ENCODE measurements around the gene EEIG2.

The EEIG2 gene

DNA sequence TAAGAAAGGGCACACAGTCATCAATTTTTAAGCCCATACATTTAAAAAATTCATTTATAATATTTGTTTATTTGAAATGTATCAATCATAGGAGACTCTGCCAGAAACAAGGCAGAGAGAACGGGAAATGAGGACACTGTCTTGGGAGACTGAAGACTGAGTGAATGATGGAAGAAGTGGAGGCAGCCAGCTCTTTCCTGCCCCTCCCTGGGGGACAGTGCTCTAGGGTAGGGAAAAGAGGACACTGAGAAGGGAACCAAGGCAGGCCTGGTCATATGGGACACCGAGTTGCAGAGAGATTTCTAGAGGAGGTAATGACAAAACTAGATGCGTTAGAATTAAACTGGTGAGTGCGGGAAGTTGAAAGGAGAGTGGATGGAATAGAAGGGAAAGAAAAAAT, 31.6 kb downstream of the EEIG2 start:
- no peak for FAIRE-seq
- TF ChIP-seq POLR2AphosphoS5 (IDR thresholded peaks at IDR 0.05; ENCODE audit: low read depth, low read length) (no peak), POLR2A (IDR thresholded peaks at IDR 0.05; ENCODE audit: low read depth, low read length) (no peak), TAF1 (IDR thresholded peaks at IDR 0.05; ENCODE audit: borderline replicate concordance, low read depth, low read length) (no peak)
- no peak for DNase-seq (ENCODE audit: insufficient read length)

DNA sequence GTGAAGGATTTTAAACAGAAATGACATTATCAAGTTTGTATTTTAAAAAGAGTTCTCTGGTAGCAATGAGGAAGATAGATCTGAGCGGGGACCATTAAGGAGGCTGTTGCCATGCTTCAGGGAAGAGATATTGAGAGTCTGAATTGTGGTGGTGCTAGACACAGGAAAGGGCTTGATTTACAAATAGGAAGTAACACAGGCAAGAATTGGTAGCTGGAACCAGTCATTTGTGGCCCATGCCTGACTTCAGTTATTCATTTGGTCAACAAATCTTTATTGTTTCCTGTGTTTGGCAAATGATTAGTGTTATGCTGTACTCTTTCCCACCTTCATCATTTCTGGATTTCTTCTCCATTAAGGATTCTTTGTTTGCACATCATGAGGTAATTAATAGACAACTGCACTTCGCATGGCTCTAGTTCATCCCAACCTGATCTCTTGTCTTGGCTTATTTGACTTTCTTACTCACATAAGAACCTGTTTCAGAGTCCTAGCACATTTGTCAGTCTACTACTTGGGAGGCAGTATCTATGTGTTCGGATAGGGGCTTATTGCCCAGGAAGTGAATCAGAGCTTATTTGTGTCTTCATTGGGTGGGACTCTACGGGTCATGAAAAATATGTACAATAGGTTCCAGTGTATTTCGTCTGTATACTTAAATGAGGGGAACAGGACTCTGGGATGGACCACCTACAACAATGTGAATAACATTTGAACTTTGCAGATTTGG, 32.3 kb downstream of the EEIG2 start:
- DNase-seq (ENCODE audit: insufficient read length) (no peak), FAIRE-seq (no peak)
- no peak for TF ChIP-seq TAF1 (IDR thresholded peaks at IDR 0.05; ENCODE audit: borderline replicate concordance, low read depth, low read length)
- no peak for TF ChIP-seq POLR2AphosphoS5 (IDR thresholded peaks at IDR 0.05; ENCODE audit: low read depth, low read length)
- TF ChIP-seq POLR2A (IDR thresholded peaks at IDR 0.05; ENCODE audit: low read depth, low read length) = no peak

DNA sequence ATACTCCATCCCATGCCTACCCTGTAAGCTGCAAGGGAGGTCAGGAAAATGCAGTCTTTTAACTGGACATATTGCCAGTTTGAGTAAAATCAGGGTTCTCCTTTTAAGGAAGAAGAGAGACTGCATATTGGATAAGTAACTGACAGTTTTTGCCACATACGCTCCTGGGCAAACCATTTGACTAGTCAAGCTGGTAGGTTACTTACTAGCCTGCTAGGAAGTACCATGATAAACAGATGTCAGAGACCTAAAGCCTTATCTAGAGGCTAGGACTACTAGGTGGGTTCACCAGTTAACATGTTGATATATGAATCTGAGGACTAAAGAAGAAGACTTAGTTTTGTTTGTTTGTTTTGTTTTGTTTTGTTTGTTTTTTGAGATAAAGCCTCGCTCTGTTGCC, 33.5 kb downstream of the EEIG2 start:
- FAIRE-seq = no peak
- no peak for DNase-seq (ENCODE audit: insufficient read length)
- no peak for TF ChIP-seq POLR2AphosphoS5 (IDR thresholded peaks at IDR 0.05; ENCODE audit: low read depth, low read length)
- TF ChIP-seq POLR2A (IDR thresholded peaks at IDR 0.05; ENCODE audit: low read depth, low read length) = no peak
- no peak for TF ChIP-seq TAF1 (IDR thresholded peaks at IDR 0.05; ENCODE audit: borderline replicate concordance, low read depth, low read length)

DNA sequence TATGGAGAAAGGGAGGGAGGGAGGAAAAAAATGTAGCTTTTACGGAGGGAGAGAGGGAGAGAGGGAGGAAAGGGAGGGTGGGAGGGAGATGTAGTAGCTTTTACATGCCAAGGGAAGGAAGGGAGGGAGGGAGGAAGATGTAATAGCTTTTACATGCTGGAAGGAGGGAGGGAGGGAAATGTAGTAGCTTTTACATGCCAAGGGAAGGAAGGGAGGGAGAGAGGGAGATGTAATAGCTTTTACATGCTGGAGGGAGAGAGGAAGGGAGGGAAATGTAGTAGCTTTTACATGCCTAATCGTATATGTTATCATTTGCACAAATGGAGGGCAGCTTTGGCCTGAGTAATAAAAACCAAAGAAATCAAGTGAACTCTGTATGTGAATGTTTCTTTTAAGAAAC, 35.6 kb downstream of the EEIG2 start:
- FAIRE-seq (no peak), DNase-seq (ENCODE audit: insufficient read length) (no peak)
- no peak for TF ChIP-seq POLR2A (IDR thresholded peaks at IDR 0.05; ENCODE audit: low read depth, low read length)

DNA sequence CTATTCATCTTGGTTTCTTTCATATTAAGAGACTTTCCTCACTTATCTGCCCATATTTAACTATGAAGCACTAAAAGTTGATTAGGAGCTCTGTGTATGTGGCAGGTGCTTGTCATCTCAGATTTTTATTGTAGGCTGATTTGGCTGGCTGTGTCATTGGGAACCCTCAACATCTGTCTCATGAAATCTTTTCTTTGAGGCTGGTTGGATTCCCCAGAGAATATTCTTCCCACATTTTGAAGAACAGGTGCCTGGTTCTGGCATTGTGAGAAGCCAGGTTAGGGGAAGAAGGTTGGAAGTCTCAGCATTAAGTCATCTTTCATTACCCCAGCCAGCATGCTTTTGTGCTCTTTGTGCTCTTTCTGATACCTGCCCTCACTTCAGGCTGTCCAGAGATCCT, 37.1 kb downstream of the EEIG2 start:
- FAIRE-seq = no peak
- TF ChIP-seq POLR2A (IDR thresholded peaks at IDR 0.05; ENCODE audit: low read depth, low read length) (no peak), POLR2AphosphoS5 (IDR thresholded peaks at IDR 0.05; ENCODE audit: low read depth, low read length) (no peak), TAF1 (IDR thresholded peaks at IDR 0.05; ENCODE audit: borderline replicate concordance, low read depth, low read length) (no peak)
- DNase-seq (ENCODE audit: insufficient read length) = no peak

DNA sequence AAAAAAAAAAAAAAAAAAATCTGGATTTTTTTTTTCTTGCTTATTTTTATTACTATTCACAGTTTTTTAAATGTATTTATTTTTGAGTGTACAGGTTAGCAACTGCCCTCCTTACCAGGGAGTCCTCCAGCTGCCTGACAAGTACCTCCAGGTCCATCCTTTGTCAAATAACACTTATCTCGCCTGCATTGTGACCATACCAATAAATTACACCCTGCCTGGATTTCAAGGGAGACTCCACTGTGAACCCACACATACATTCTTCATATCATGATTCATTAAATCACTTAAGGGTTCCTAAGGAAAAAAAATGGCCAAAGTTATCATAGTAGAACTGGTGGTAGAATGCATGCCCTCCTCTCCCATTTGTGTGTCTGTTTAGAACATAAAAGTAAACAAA, 38.4 kb downstream of the EEIG2 start:
- FAIRE-seq = no peak
- no peak for DNase-seq (ENCODE audit: insufficient read length)
- TF ChIP-seq POLR2A (IDR thresholded peaks at IDR 0.05; ENCODE audit: low read depth, low read length) (no peak), POLR2AphosphoS5 (IDR thresholded peaks at IDR 0.05; ENCODE audit: low read depth, low read length) (no peak), TAF1 (IDR thresholded peaks at IDR 0.05; ENCODE audit: borderline replicate concordance, low read depth, low read length) (no peak)

DNA sequence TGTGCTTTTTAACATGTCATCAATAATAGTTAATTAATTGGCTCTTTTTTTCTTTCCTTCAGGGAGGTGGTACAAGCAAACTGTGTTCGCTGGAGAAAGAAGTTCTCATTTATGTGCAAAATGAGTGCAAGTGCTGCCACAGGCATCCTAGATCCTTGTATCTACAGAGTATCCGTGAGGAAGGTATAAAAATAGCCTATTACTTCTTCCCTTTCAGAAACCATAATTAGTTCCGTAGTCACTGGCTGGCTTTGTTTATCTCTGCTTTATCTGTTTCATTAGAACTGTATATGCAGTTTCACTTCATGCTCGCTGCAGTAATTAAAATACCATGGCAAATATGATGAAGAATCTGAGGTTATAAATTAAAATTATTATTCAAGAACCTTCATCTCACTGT, 40.6 kb downstream of the EEIG2 start:
- FAIRE-seq (no peak), DNase-seq (ENCODE audit: insufficient read length) (no peak)
- TF ChIP-seq POLR2AphosphoS5 (IDR thresholded peaks at IDR 0.05; ENCODE audit: low read depth, low read length) (no peak), TAF1 (IDR thresholded peaks at IDR 0.05; ENCODE audit: borderline replicate concordance, low read depth, low read length) (no peak), POLR2A (IDR thresholded peaks at IDR 0.05; ENCODE audit: low read depth, low read length) (no peak)

DNA sequence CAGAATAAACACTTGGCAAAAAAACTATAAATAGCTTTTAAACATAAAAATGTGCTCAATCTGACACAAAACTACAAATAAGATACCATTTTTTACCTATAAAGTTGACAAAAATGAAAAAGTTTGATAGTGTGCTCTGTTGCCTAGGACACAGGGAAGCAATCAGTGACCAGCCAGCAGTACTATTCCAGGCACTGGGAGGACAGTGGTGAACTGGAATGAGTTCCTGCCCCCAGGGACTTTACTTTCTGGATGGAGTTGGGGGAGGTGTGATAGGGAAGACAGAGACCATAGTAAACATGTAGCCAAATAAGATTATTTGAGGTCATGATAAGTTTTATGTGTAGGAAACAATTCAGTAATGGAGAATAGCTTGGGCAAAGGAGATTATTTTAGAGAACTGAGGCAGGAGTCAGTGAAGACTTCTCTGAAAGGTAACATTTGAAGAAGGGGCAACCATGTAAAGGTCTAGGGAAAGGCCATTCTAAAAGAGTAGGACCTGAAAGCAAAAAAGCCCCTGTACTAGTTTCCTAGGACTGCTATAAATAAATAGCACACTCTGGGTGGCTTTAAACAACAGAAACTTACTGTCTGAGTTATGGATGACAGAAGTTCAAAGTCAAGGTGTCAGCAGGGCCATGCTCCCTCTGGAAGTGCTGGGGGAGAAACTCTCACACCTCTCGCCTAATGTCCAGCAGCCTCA, 42.0 kb downstream of the EEIG2 start:
- FAIRE-seq = no peak
- no peak for DNase-seq (ENCODE audit: insufficient read length)
- TF ChIP-seq POLR2A (IDR thresholded peaks at IDR 0.05; ENCODE audit: low read depth, low read length) = no peak
- TF ChIP-seq TAF1 (IDR thresholded peaks at IDR 0.05; ENCODE audit: borderline replicate concordance, low read depth, low read length) = no peak
- no peak for TF ChIP-seq POLR2AphosphoS5 (IDR thresholded peaks at IDR 0.05; ENCODE audit: low read depth, low read length)

DNA sequence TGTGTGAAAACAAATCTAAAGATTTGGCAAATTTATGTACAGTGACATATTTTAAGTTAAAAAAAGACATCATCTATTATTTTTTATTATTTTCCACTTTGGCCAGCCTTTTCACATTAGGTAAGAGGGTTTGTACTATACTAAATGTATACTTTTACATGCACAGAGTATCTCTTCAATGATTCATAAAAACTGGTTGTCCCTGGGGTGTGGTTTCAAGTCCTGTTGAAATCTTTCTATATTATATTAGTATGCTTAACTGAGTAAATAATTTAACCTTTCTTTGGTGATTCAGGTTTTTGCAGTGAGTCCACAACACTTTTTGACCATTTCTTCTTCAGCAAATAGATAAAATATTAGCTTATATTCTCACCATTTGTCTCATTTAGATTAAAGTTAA, 45.7 kb downstream of the EEIG2 start:
- DNase-seq (ENCODE audit: insufficient read length) (no peak), FAIRE-seq (no peak)
- no peak for TF ChIP-seq TAF1 (IDR thresholded peaks at IDR 0.05; ENCODE audit: borderline replicate concordance, low read depth, low read length)
- no peak for TF ChIP-seq POLR2AphosphoS5 (IDR thresholded peaks at IDR 0.05; ENCODE audit: low read depth, low read length)
- TF ChIP-seq POLR2A (IDR thresholded peaks at IDR 0.05; ENCODE audit: low read depth, low read length) = no peak

DNA sequence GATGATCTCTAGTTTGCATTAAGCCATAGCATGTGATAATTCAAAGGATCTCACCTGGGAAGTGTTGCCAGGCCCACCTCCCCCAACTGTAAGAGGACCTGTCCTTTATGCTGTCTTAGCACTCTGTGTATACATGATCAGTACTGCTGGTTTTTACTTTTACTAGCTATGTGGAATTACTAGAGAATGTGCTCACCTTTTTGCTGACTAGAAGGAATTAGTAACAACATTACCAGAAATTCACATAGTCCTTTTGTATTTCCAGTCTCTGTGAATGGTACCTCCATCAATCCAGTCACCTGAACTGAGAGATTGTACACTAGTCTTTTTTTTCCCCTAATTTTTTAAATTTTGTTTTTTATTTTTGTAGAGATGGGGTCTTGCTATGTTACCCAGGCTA, 46.6 kb downstream of the EEIG2 start:
- DNase-seq (ENCODE audit: insufficient read length) (no peak), FAIRE-seq (no peak)

DNA sequence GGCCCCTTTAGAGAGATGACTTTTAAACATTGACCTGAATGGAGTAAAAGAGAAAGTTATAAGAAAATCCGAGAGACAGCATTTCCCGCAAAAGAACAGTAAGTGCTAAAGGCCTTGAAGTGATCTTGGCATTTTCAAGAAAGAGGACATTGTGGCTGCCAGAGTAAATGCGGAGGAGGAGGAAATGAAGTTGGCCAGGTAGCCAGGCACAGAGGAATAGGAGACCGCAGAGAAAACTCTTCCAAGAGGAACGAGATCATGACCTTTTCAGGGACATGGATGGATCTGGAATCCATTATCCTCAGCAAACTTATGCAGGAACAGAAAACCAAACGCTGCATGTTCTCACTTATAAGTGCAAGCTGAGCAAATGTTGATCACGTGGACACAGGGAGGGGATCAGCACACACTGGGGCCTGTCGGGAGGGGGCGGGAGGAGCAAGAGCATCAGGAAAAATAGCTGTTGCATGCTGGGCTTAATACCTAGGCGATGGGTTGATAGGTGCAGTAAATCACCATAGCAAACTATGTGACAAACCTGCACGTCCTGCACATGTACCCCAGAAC, 49.7 kb downstream of the EEIG2 start:
- FAIRE-seq (no peak), DNase-seq (ENCODE audit: insufficient read length) (no peak)
- TF ChIP-seq POLR2A (IDR thresholded peaks at IDR 0.05; ENCODE audit: low read depth, low read length) (no peak), POLR2AphosphoS5 (IDR thresholded peaks at IDR 0.05; ENCODE audit: low read depth, low read length) (no peak), TAF1 (IDR thresholded peaks at IDR 0.05; ENCODE audit: borderline replicate concordance, low read depth, low read length) (no peak)

More for the DNA sequence above, 46.6 kb downstream of the EEIG2 start:
- TF ChIP-seq TAF1 (IDR thresholded peaks at IDR 0.05; ENCODE audit: borderline replicate concordance, low read depth, low read length) (no peak), POLR2A (IDR thresholded peaks at IDR 0.05; ENCODE audit: low read depth, low read length) (no peak), POLR2AphosphoS5 (IDR thresholded peaks at IDR 0.05; ENCODE audit: low read depth, low read length) (no peak)

Data from GM12892 (cell line).